Tibial artery (tissue), 4 donors: ENCODE data around the gene DUSP11.
"Not testable (repeated sequence)": the region's sequence is repeated elsewhere in the genome, so short reads cannot be mapped to it uniquely, and the experiment has no call there.

Source experiments
- DNase-seq, 2 donors: peaks; one replicate each; pipeline ENCODE4 v3.0.0-alpha.2; 2019
- H3K27ac ChIP-seq, 2 donors: fragments of 200-600 bp; sonication (generic) in 1 of 2; 1 replicate in 1 of 2; 2 replicates in 1 of 2; pipeline ENCODE4 v1.5.1; 2018 to 2019; ENCODE audit warnings: mild to moderate bottlenecking in 1 of 2
- H3K27me3 ChIP-seq, 2 donors: fragments of 200-600 bp; sonication (generic) in 1 of 2; one replicate each; pipeline versions ENCODE4 v1.5.1 to v1.6.0; 2016 to 2019
- H3K36me3 ChIP-seq, 3 donors: fragments of 200-600 bp; sonication (generic) in 2 of 3; one replicate each; pipeline ENCODE4 v1.5.1; 2016 to 2019; ENCODE audit warnings: mild to moderate bottlenecking in 2 of 3
- H3K4me1 ChIP-seq, 4 donors: fragments of 200-600 bp; sonication (generic) in 2 of 4; 1 replicate in 3 of 4; 2 replicates in 1 of 4; pipeline ENCODE4 v1.5.1; 2016 to 2019
- H3K4me3 ChIP-seq, 2 donors: fragments of 200-600 bp; sonication (generic) in 1 of 2; 1 replicate in 1 of 2; 2 replicates in 1 of 2; pipeline ENCODE4 v1.5.1; 2018 to 2019; ENCODE audit warnings: mild to moderate bottlenecking in 2 of 2
- H3K9me3 ChIP-seq, 3 donors: fragments of 200-600 bp; sonication (generic) in 1 of 3; one replicate each; pipeline ENCODE4 v1.5.1; 2016 to 2019
- intact Hi-C: fragments of 100-400 bp; cut with DNase I; formaldehyde crosslinking; loops from one replicate; pipeline ENCODE4 v1.15.0; 2023; ENCODE audit warnings: low total_unique reads
- TF ChIP-seq, protein P1 (sequence below), 2 experiments: fragments of 200-600 bp in 1 of 2; fragments of 450-650 bp in 1 of 2; IDR thresholded peaks; one replicate each; pipeline ENCODE4 v1.5.1; 2017 to 2019; ENCODE audit warnings: antibody characterized with exemption in 2 of 2, mild to moderate bottlenecking in 1 of 2, moderate library complexity in 1 of 2

The DUSP11 gene

DNA sequence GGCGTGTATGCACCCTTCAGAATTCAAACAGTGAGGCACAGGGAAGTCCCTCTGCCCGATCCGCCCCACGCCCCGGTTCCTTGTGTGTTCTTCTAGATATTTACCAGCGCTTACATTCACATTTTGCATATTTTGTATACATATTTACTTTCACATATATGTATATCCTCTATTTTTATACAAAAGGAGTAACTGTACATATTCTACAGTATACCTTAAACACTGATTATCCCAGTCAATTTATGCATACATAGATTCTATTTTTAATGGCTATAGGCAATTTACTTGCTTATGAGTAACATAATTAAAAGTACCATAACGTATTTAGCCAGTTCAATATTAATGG, 307 bp upstream of the DUSP11 start:
- H3K4me3 ChIP-seq: peak overlapping the region; percentile 79 to 97
- TF ChIP-seq, protein P1, sequence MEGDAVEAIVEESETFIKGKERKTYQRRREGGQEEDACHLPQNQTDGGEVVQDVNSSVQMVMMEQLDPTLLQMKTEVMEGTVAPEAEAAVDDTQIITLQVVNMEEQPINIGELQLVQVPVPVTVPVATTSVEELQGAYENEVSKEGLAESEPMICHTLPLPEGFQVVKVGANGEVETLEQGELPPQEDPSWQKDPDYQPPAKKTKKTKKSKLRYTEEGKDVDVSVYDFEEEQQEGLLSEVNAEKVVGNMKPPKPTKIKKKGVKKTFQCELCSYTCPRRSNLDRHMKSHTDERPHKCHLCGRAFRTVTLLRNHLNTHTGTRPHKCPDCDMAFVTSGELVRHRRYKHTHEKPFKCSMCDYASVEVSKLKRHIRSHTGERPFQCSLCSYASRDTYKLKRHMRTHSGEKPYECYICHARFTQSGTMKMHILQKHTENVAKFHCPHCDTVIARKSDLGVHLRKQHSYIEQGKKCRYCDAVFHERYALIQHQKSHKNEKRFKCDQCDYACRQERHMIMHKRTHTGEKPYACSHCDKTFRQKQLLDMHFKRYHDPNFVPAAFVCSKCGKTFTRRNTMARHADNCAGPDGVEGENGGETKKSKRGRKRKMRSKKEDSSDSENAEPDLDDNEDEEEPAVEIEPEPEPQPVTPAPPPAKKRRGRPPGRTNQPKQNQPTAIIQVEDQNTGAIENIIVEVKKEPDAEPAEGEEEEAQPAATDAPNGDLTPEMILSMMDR (IDR thresholded peaks at IDR 0.05): no peak
- H3K27me3 ChIP-seq: peaks cover 0 to 2% of the 10 kb centered on the region in 2 donors
- DNase-seq: no peak
- H3K36me3 ChIP-seq: peaks cover 10 to 20% (median 16%) of the 10 kb centered on the region in 3 donors
- intact Hi-C loops: no loop called here
- H3K4me1 ChIP-seq: peaks cover 0 to 18% (median 11%) of the 10 kb centered on the region in 4 donors
- peak overlapping the region; percentile 89 to 95 for H3K27ac ChIP-seq
- no peaks in the 10 kb centered on the region for H3K9me3 ChIP-seq

DNA sequence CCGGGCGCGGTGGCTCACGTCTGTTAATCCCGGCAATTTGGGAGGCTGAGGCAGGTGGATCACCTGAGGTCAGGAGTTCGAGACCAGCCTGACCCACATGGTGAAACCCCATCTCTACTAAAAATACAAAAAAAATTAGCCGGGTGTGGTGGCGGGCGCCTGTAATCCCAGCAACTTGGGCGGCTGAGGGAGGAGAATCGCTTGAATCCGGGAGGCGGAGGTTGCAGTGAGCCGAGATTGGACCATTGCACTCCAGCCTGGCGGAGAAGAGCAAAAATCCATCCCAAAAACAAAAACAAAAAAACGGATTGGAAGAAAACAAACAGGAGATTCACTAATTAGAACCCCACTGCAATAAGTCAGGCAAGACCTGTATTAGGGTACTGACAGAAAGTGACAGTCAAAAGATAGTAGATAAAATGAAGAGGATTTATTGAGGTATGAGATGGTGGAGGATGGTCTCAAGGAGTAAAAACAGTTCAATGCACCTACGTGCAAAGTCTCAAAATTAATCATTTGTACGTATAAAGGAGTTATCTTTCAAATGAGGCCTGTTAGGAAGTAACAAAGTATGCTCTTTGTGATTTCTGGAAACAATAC, 936 bp downstream of the DUSP11 start:
- H3K27ac ChIP-seq: peak overlapping the region; percentile 89 to 95
- H3K27me3 ChIP-seq, H3K9me3 ChIP-seq, DNase-seq, intact Hi-C loops: not testable (repeated sequence)
- H3K36me3 ChIP-seq: peaks cover 21 to 31% (median 28%) of the 10 kb centered on the region in 3 donors
- H3K4me3 ChIP-seq: peak overlapping the region; percentile 79 to 97
- peaks cover 0 to 18% (median 11%) of the 10 kb centered on the region in 4 donors for H3K4me1 ChIP-seq

DNA sequence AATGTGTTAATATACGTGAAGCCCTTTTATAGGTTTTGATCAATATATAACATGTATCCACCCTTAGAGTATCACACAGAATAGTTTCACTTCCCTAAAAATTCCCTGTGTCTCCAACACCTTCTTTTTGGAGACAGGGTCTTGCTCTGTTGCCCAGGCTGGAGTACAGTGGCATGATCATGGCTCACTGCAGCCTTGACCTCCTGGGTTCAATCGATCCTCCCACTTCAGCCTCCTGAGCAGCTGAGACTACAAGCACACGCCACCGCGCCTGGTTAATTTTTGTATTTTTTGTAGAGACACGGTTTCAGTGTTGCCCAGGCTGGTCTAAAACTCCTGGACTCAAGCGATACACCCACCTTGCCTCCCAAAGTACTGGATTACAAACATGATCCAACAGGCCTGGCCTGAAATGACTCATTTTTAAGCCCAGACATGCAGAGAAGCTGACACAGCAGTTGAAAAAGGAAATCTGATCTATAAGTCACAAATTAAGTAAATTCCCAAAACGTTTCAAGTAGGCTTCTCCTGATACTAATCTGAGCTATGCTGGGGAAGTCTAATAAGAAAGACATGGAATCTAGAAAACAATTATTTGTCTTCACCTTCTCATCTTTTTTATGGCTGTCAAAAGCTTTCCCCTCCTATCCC, 2.9 kb downstream of the DUSP11 start:
- Histone ChIP-seq H3K36me3 (peaks cover 34 to 47% (median 44%) of the 10 kb centered on the region in 3 donors), H3K27me3 (peaks cover 0 to 2% of the 10 kb centered on the region in 2 donors), H3K4me3 (no peak overlapping the region), H3K4me1 (peaks cover 0 to 18% (median 11%) of the 10 kb centered on the region in 4 donors), H3K9me3 (no peaks in the 10 kb centered on the region), H3K27ac (no peak overlapping the region)
- DNase-seq: no peak
- TF ChIP-seq, protein P1 (IDR thresholded peaks at IDR 0.05): no peak
- intact Hi-C loops: no loop called here

DNA sequence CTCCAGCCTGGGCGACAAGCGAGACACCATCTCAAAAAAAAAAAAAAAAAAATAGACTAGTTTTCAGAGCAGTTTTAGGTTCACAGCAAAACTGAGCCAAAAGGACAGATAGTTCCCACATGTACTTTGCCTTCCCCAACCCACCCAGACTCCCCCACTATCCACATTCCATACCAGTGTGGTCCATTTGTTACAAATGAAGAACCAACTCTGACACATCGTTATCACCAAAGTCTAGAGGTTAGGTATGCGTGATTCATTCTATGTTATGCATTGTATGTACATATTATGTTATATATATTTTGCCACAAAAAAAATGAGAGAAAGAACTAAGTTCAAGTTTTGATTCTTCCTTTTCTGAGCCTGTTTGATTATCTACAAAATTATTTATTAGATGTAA, 3.5 kb downstream of the DUSP11 start:
- no peak for DNase-seq
- H3K4me3 ChIP-seq: no peak overlapping the region
- H3K4me1 ChIP-seq: peaks cover 0 to 18% (median 11%) of the 10 kb centered on the region in 4 donors
- TF ChIP-seq, protein P1 (IDR thresholded peaks at IDR 0.05): no peak
- H3K9me3 ChIP-seq: no peaks in the 10 kb centered on the region
- H3K27me3 ChIP-seq: no peaks in the 10 kb centered on the region
- no peak overlapping the region for H3K27ac ChIP-seq
- intact Hi-C loops: no loop called here
- H3K36me3 ChIP-seq: peaks cover 35 to 50% (median 47%) of the 10 kb centered on the region in 3 donors

DNA sequence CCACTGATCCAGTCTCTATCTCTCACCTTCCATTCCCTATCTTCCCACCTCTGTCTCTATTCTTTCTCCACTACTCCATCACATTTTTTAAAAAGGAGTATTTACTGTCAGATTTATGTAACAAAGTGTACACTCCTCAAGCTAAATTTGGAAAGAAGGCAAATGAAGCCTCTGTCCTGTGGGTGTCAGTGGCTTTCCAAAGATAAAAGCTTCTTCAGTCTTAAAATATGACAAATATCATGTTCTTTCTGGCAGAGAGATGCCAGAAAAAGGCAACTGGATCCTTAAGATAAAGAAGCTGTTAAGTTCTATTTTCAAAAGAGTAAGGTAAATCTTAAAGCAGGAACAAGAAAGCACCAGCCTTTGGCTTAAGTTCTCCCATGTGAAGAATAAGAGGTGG, 7.1 kb downstream of the DUSP11 start:
- Histone ChIP-seq H3K27ac (no peak overlapping the region), H3K27me3 (no peaks in the 10 kb centered on the region), H3K9me3 (no peaks in the 10 kb centered on the region), H3K4me3 (no peak overlapping the region), H3K4me1 (peaks cover 0 to 7% (median 0%) of the 10 kb centered on the region in 4 donors), H3K36me3 (peaks cover 63 to 86% (median 63%) of the 10 kb centered on the region in 3 donors)
- TF ChIP-seq, protein P1 (IDR thresholded peaks at IDR 0.05): no peak
- DNase-seq: no peak
- intact Hi-C loops: no loop called here

DNA sequence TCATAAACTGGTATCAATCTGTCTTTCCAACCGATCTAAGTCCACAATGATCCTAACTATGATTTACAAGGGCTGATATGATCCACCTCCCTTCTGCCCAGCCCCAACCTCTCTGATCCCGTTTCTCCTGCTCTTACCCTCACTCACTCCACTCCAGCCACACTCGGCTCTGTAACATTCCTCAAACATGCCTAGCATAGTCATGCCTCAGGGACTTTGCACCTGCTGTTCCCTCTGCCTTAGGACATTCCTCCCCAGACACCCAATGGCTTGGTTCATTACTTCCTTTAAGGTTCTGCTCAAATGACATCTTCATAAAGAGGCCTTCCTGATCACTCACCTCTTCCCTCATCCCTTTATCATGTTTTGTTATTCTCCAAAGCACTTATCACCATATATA, 9.2 kb downstream of the DUSP11 start:
- H3K36me3 ChIP-seq: peaks cover 63 to 85% (median 66%) of the 10 kb centered on the region in 3 donors
- no peaks in the 10 kb centered on the region for H3K9me3 ChIP-seq
- no peak overlapping the region for H3K27ac ChIP-seq
- intact Hi-C loops: no loop called here
- TF ChIP-seq, protein P1 (IDR thresholded peaks at IDR 0.05): no peak
- H3K27me3 ChIP-seq: no peaks in the 10 kb centered on the region
- no peaks in the 10 kb centered on the region for H3K4me1 ChIP-seq
- no peak overlapping the region for H3K4me3 ChIP-seq
- no peak for DNase-seq
